Stimulated activated naive CD4-positive, alpha-beta T cell (primary cell): Measurements from ENCODE around the gene CHRDL1.
A peak's percentile ranks its signal among the peaks of the same experiment; 100 is the strongest.
"Not testable (repeated sequence)": the region's sequence is repeated elsewhere in the genome, so short reads cannot be mapped to it uniquely, and the experiment has no call there.

ENCODE experiments used
- DNase-seq, 6 experiments: peaks; one replicate each; lab custom pipeline; 2025; lab: John Stamatoyannopoulos, UW

Gene CHRDL1

GRCh38 chrX:110665223-110666002 is 130.2 kb downstream of the CHRDL1 start:
- peak in 1 of 6 experiments; percentile 4 for DNase-seq

- no peak for DNase-seq
Measured at GRCh38 chrX:110657073-110657472, 138.5 kb downstream of the CHRDL1 start.

GRCh38 chrX:110654280-110654679 is 141.3 kb downstream of the CHRDL1 start:
- DNase-seq = not testable (repeated sequence)

- DNase-seq = no peak
Measured at GRCh38 chrX:110646386-110646785, 149.2 kb downstream of the CHRDL1 start.
